OCI-LY3 (cell line): ENCODE measurements around the gene EFNA5.
"Not testable (repeated sequence)": the region's sequence is repeated elsewhere in the genome, so short reads cannot be mapped to it uniquely, and the experiment has no call there.

Experiments
- H2AFZ ChIP-seq: fragments of 200-600, 300-600 bp; shearing (Covaris generic); 2 replicates; pipeline ENCODE4 v1.6.0; 2014; ENCODE audit warnings: antibody characterized with exemption, low read depth, low read length
- H3K27ac ChIP-seq: fragments of 200-600, 300-600 bp; sonication (generic); 2 replicates; pipeline ENCODE4 v1.5.1; 2014; ENCODE audit warnings: mild to moderate bottlenecking, low read length, moderate library complexity, mixed read lengths
- H3K27me3 ChIP-seq: fragments of 200-600, 300-600 bp; sonication (generic); 2 replicates; pipeline ENCODE4 v1.6.1; 2014; ENCODE audit warnings: low read depth, low read length, mixed read lengths
- H3K36me3 ChIP-seq: fragments of 200-600, 300-600 bp; sonication (generic); replicated peaks from 2 replicates; pipeline ENCODE3; 2014; ENCODE audit warnings: low read depth, low read length, mixed read lengths
- H3K4me1 ChIP-seq: fragments of 300-600, 200-600 bp; sonication (generic); 2 replicates; pipeline ENCODE4 v1.6.1; 2014; ENCODE audit warnings: low read length, mixed read lengths
- H3K4me2 ChIP-seq: fragments of 200-600, 300-600 bp; sonication (generic); 2 replicates; pipeline ENCODE4 v1.6.1; 2014; ENCODE audit warnings: low read length, mixed read lengths
- H3K4me3 ChIP-seq: fragments of 300-600, 200-600 bp; sonication (generic); 2 replicates; pipeline ENCODE4 v1.5.1; 2014; ENCODE audit warnings: antibody characterized with exemption, mild to moderate bottlenecking, low read length, moderate library complexity
- H3K79me2 ChIP-seq: fragments of 300-600, 200-600 bp; shearing (Covaris generic); 2 replicates; pipeline ENCODE4 v1.6.1; 2014; ENCODE audit warnings: mild to moderate bottlenecking, low read length, mixed read lengths
- H3K9ac ChIP-seq: fragments of 300-600, 200-600 bp; shearing (Covaris generic); 2 replicates; pipeline ENCODE4 v1.6.0; 2014; ENCODE audit warnings: mild to moderate bottlenecking, low read length, moderate library complexity
- H3K9me3 ChIP-seq: fragments of 200-600, 300-600 bp; shearing (Covaris generic); 2 replicates; pipeline ENCODE4 v1.6.1; 2014; ENCODE audit warnings: low read length, mixed read lengths; ENCODE audit not compliant: insufficient read depth
- H4K20me1 ChIP-seq: fragments of 200-600, 300-600 bp; sonication (generic); 2 replicates; pipeline ENCODE4 v1.6.1; 2016; ENCODE audit warnings: low read length, mixed read lengths; ENCODE audit not compliant: insufficient read depth
- CTCF ChIP-seq: fragments of 200-600, 300-600 bp; sonication (generic); IDR thresholded peaks from 2 replicates; pipeline ENCODE4 v1.5.1; 2014; ENCODE audit warnings: antibody characterized with exemption, low read length, low read depth
- EZH2phosphoT487 ChIP-seq: fragments of 200-600 bp; shearing (Covaris generic); IDR thresholded peaks from 2 replicates; pipeline ENCODE4 v1.6.1; 2018; ENCODE audit warnings: antibody characterized with exemption, mixed run types, low read depth

The EFNA5 gene

GRCh38 chr5:107456281-107456715 lies 214.4 kb downstream of the EFNA5 start:
- Histone ChIP-seq H3K9me3 (no peaks in the 10 kb centered on the region), H2AFZ (no peak overlapping the region), H3K36me3 (no peaks in the 10 kb centered on the region), H3K27ac (no peak overlapping the region), H3K4me1 (no peaks in the 10 kb centered on the region), H3K9ac (no peak overlapping the region), H3K4me3 (no peak overlapping the region), H3K4me2 (no peak overlapping the region), H3K27me3 (no peaks in the 10 kb centered on the region), H3K79me2 (no peaks in the 10 kb centered on the region), H4K20me1 (no peaks in the 10 kb centered on the region)
- no peak for TF ChIP-seq CTCF

- no peak overlapping the region for H3K27ac ChIP-seq
Measured at GRCh38 chr5:107455111-107455544, 215.6 kb downstream of the EFNA5 start.

GRCh38 chr5:107451827-107452226 lies 218.9 kb downstream of the EFNA5 start:
- not testable (repeated sequence) for H3K4me1 ChIP-seq, H3K9me3 ChIP-seq

More at GRCh38 chr5:107455111-107455544, 215.6 kb downstream of the EFNA5 start:
- Histone ChIP-seq H3K9me3 (no peaks in the 10 kb centered on the region), H3K4me3 (no peak overlapping the region), H3K27me3 (no peaks in the 10 kb centered on the region), H2AFZ (no peak overlapping the region), H4K20me1 (no peaks in the 10 kb centered on the region), H3K36me3 (no peaks in the 10 kb centered on the region), H3K4me1 (no peaks in the 10 kb centered on the region), H3K4me2 (no peak overlapping the region), H3K79me2 (no peaks in the 10 kb centered on the region), H3K9ac (no peak overlapping the region)
- TF ChIP-seq EZH2phosphoT487 = no peak

GRCh38 chr5:107451028-107451427 lies 219.7 kb downstream of the EFNA5 start:
- Histone ChIP-seq H3K27me3 (no peaks in the 10 kb centered on the region), H3K27ac (no peak overlapping the region), H3K4me2 (no peak overlapping the region), H3K36me3 (no peaks in the 10 kb centered on the region), H4K20me1 (no peaks in the 10 kb centered on the region), H3K9me3 (no peaks in the 10 kb centered on the region), H3K4me3 (no peak overlapping the region), H3K4me1 (no peaks in the 10 kb centered on the region), H2AFZ (no peak overlapping the region), H3K9ac (no peak overlapping the region), H3K79me2 (no peaks in the 10 kb centered on the region)
- TF ChIP-seq CTCF (no peak), EZH2phosphoT487 (no peak)

More at GRCh38 chr5:107451827-107452226, 218.9 kb downstream of the EFNA5 start:
- not testable (repeated sequence) for H2AFZ ChIP-seq, H3K9ac ChIP-seq, H3K27ac ChIP-seq, H4K20me1 ChIP-seq, H3K36me3 ChIP-seq, H3K79me2 ChIP-seq, H3K4me3 ChIP-seq, H3K27me3 ChIP-seq, H3K4me2 ChIP-seq

- TF ChIP-seq CTCF (no peak), EZH2phosphoT487 (no peak)
- Histone ChIP-seq H3K9me3 (no peaks in the 10 kb centered on the region), H3K4me2 (no peak overlapping the region), H3K36me3 (no peaks in the 10 kb centered on the region), H3K4me3 (no peak overlapping the region), H2AFZ (no peak overlapping the region), H3K9ac (no peak overlapping the region), H3K79me2 (no peaks in the 10 kb centered on the region), H3K4me1 (no peaks in the 10 kb centered on the region), H3K27me3 (no peaks in the 10 kb centered on the region), H4K20me1 (no peaks in the 10 kb centered on the region), H3K27ac (no peak overlapping the region)
Measured at GRCh38 chr5:107450531-107450930, 220.2 kb downstream of the EFNA5 start.
